Suppressor macrophage (primary cell): ENCODE measurements around the gene AKR1D1.

Experiments used
- DNase-seq, 4 experiments: peaks; one replicate each; pipeline ENCODE4 v3.0.0-alpha.2; 2020 to 2022

The AKR1D1 gene

GRCh38 chr7:138167222-138167621, 91.0 kb downstream of the AKR1D1 start:
- DNase-seq = no peak

DNA sequence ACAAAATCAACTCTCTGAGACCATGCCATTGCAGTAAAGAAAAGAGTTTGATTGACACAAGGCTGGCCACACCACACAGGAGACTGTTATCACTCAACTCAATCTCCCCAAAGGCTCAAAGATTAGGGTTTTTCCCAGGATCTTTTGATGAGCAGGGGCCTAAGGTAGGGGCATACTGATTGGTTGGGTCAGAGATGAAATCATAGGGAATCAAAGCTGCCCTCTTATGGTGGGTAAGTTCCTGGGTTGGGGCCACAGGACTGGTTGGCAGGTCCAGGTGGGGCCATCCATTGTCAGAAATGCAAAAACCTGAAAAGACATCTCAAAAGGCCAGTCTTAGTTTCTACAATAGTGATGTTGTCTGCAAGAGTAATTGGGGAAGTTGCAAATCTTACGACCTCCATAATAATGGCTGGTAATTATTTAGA, 91.6 kb downstream of the AKR1D1 start:
- no peak for DNase-seq
